ENCODE data around the gene STX8. TPM values are rescaled to one million over a fixed set of nuclear protein-coding genes. Genes with fewer than 3 reads are reported as not detected.

The STX8 gene
- total RNA-seq, 4 donors from 2014 or later: 38.8 to 102 (median 68.5) TPM

DNA sequence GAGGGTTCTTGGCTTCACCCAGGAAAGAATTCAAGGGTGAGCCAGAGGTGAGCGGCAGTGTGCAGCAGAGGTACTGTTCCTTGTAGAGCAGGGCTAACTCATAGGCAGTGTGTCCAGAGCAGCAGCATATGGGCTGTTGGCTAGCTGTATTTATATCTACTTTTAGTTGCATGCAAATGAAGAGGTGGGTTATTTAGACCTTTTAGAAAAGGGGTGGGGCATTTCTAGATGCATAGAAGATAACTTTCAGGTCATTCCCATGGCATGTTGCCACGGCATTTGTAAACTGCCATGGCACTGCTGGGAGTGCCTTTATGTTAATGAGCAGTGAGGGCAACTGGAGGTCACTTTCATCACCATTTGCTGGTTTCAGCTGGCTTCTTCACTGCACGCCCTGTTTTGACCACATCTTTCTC lies 141.0 kb downstream of the STX8 start:
- TF ChIP-seq, protein P1, sequence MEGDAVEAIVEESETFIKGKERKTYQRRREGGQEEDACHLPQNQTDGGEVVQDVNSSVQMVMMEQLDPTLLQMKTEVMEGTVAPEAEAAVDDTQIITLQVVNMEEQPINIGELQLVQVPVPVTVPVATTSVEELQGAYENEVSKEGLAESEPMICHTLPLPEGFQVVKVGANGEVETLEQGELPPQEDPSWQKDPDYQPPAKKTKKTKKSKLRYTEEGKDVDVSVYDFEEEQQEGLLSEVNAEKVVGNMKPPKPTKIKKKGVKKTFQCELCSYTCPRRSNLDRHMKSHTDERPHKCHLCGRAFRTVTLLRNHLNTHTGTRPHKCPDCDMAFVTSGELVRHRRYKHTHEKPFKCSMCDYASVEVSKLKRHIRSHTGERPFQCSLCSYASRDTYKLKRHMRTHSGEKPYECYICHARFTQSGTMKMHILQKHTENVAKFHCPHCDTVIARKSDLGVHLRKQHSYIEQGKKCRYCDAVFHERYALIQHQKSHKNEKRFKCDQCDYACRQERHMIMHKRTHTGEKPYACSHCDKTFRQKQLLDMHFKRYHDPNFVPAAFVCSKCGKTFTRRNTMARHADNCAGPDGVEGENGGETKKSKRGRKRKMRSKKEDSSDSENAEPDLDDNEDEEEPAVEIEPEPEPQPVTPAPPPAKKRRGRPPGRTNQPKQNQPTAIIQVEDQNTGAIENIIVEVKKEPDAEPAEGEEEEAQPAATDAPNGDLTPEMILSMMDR (IDR thresholded peaks at IDR 0.05): no peak
- no peak for TF ChIP-seq POLR2A (IDR thresholded peaks at IDR 0.05)
- peaks cover 0 to 6% (median 0%) of the 10 kb centered on the region in 4 donors for H3K4me1 ChIP-seq
- no peak overlapping the region for H3K4me3 ChIP-seq
- no peak overlapping the region for H3K27ac ChIP-seq
- no peak for DNase-seq
- no peaks in the 10 kb centered on the region for H3K36me3 ChIP-seq
- H3K9me3 ChIP-seq: no peaks in the 10 kb centered on the region
- H3K27me3 ChIP-seq: no peaks in the 10 kb centered on the region

DNA sequence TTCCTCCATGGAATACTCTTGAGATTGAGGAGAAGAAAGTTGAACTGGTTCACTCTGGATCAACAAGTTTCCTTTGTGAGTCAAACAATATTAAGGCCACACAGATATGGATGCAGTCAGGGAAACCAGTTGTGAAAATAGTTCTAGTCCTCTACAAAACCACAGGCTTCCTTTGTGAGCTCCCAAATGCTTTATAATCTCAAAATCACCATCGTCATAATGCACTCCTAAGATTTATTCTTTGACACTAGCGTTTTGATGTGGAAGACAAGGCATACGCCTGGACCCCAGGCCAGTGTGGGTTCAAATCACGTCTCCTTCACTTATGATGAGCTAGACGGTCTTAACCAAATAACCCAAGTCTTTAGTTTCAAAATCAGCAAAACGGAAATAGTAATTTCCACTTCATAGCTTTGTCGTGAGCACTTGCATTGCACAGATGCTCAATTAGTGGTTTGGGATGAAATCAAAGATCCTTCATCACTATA lies 142.6 kb downstream of the STX8 start:
- Histone ChIP-seq H3K27me3 (no peaks in the 10 kb centered on the region), H3K4me1 (peaks cover 0 to 6% (median 0%) of the 10 kb centered on the region in 4 donors), H3K9me3 (no peaks in the 10 kb centered on the region), H3K36me3 (no peaks in the 10 kb centered on the region), H3K4me3 (no peak overlapping the region), H3K27ac (peak overlapping the region in 3 of 4 donors; percentile 21 to 50 (median 48))
- no peak for DNase-seq
- no peak for TF ChIP-seq POLR2A (IDR thresholded peaks at IDR 0.05)
- TF ChIP-seq, protein P1 (IDR thresholded peaks at IDR 0.05): no peak

DNA sequence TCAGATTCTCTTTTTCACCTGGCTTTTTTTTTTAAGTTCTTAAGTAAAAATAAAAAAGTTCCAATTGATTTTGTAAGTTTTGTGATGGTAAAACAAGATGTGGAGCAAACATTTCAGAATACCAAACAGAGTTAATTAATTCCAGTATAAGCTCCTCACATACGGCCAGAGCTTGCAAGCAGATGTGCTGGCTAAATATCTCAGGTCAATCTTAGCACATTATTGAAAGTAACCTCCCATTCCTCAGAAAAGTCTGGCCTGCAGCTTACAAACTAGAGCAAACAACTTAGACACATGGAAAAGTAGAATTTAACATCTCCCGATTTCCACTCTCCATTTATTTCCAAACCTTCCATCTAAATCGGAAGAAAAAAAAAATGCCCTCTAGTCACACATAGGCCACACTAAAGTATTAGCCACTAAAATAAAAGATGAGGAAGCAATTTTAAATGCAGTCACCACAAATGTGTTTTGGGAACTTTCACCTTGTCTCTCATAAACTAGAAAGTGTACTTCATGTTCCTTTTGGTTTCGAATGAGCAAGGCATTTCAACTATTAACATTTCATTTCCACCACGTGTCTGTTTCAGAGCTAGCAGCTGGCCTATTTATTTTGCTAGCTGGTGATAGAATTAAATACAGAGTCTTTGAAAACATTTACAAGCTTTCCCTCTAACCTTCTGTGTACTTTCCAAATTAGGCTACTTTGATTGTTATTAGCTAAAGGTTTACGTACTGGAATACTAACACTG lies 143.3 kb downstream of the STX8 start:
- no peak for DNase-seq

DNA sequence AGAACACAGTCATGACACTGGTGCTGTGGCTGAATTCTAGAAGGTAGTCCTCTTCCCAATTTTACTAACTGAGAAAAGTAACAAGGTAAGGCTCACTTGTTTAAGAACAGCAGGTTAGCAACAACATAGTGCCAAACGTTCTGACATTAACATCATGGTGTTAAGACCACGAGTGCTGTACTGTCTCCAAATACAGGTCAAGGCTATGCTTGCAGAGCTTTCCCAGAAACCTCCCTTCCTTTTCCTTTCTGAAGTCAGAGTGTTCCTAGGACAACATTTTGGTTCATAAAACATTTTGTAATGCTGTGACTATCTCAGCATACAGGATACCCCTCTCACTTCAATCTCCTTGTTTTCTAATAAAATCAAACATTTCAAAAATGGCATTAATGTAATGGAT lies 144.0 kb downstream of the STX8 start:
- H3K36me3 ChIP-seq: no peaks in the 10 kb centered on the region
- H3K27ac ChIP-seq: no peak overlapping the region
- no peak overlapping the region for H3K4me3 ChIP-seq
- DNase-seq: no peak
- H3K9me3 ChIP-seq: no peaks in the 10 kb centered on the region
- H3K27me3 ChIP-seq: no peaks in the 10 kb centered on the region
- no peak for TF ChIP-seq POLR2A (IDR thresholded peaks at IDR 0.05)
- TF ChIP-seq, protein P1 (IDR thresholded peaks at IDR 0.05): no peak
- peaks cover 0 to 6% (median 0%) of the 10 kb centered on the region in 4 donors for H3K4me1 ChIP-seq

More for the DNA sequence above, 143.3 kb downstream of the STX8 start:
- no peak overlapping the region for H3K4me3 ChIP-seq
- H3K27me3 ChIP-seq: no peaks in the 10 kb centered on the region
- TF ChIP-seq POLR2A (IDR thresholded peaks at IDR 0.05): no peak
- TF ChIP-seq, protein P1 (IDR thresholded peaks at IDR 0.05): no peak
- H3K9me3 ChIP-seq: no peaks in the 10 kb centered on the region
- H3K36me3 ChIP-seq: no peaks in the 10 kb centered on the region
- peak overlapping the region in 3 of 4 donors; percentile 21 to 50 (median 48) for H3K27ac ChIP-seq
- H3K4me1 ChIP-seq: peaks cover 0 to 6% (median 0%) of the 10 kb centered on the region in 4 donors

DNA sequence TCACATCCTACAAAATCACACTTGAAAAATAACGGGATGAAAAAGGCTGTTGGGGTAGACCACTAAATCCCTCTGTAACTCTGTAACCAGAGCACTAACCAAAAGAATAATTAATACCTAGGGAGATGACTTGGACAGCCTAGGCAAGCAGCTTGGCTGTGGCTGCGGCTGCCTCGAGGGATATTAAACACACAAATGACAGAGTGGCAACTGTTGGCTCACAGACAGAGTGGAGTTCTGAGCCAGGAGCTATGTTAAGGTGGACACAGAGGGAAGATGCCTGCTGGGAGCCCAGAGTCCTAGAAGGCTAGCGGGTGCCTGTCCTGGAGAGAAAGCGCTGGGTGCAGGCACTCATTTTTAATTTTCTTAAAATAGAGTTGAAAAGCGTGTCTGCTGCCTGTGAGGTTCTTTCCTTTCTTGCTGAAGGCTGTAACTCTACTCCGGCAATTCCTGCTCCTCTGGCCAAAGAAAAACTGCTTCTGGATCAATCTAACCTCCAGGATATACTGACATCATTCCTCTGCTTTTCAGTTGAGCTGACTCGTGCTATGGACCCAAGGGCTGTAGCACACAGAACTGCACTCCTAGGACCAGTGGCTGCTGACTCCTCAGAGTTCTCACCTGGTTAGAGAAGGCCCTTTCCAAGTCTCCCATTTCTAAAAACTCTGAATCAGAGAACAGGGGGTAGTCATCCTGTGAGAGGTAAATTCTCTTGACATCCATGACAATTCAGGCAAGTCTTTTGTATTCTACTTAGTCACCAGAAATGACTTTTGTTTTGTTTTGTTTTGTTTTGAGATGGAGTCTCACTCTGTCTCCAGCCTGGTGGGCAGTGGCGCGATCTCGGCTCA lies 147.9 kb downstream of the STX8 start:
- Histone ChIP-seq H3K9me3 (no peaks in the 10 kb centered on the region), H3K4me3 (no peak overlapping the region), H3K27me3 (no peaks in the 10 kb centered on the region), H3K27ac (no peak overlapping the region), H3K4me1 (peaks cover 0 to under 1% (median 0%) of the 10 kb centered on the region in 4 donors), H3K36me3 (no peaks in the 10 kb centered on the region)
- TF ChIP-seq, protein P1 (IDR thresholded peaks at IDR 0.05): no peak
- TF ChIP-seq POLR2A (IDR thresholded peaks at IDR 0.05): no peak
- no peak for DNase-seq

Data from Peyer's patch (tissue), 4 donors.